ENCODE results near the gene ASIC5. TPM values are rescaled to one million over a fixed set of nuclear protein-coding genes. Genes with fewer than 3 reads are reported as not detected.
"Not testable (repeated sequence)": the region's sequence is repeated elsewhere in the genome, so short reads cannot be mapped to it uniquely, and the experiment has no call there.

Gene ASIC5
- total and polyA plus RNA-seq, 3 experiments from 2014 or later, result not detected

GRCh38 chr4:155807021-155807420, 59.1 kb downstream of the ASIC5 start:
- H3K4me3 Mint-ChIP-seq, result no peak overlapping the region
- ChIA-PET POLR2A (no interaction called here), CTCF (no interaction called here)
- no peak for DNase-seq
- no peaks in the 10 kb centered on the region for H3K36me3 ChIP-seq (ENCODE audit: insufficient read depth, low read length)
- no peaks in the 10 kb centered on the region for H3K36me3 Mint-ChIP-seq
- no peaks in the 10 kb centered on the region for H3K9me3 ChIP-seq (ENCODE audit: low read length)
- no peak overlapping the region for H3K4me3 ChIP-seq (ENCODE audit: low read length)
- no peak overlapping the region for H3K27ac ChIP-seq (ENCODE audit: low read depth, low read length)
- H3K4me1 ChIP-seq (ENCODE audit: insufficient read depth, low read length), result no peaks in the 10 kb centered on the region
- no peaks in the 10 kb centered on the region for H3K4me1 Mint-ChIP-seq
- H3K9me3 Mint-ChIP-seq, result no peaks in the 10 kb centered on the region
- H3K27ac Mint-ChIP-seq, result no peak overlapping the region
- no peaks in the 10 kb centered on the region for H3K27me3 ChIP-seq (ENCODE audit: insufficient read depth, low read length, poor library complexity, severe bottlenecking)
- peaks cover 0 to 2% of the 10 kb centered on the region in 2 donors for H3K27me3 Mint-ChIP-seq

- no peak overlapping the region for H3K27ac Mint-ChIP-seq
- H3K9me3 ChIP-seq (ENCODE audit: low read length), result no peaks in the 10 kb centered on the region
- H3K27me3 Mint-ChIP-seq, result peaks cover 0 to 2% of the 10 kb centered on the region in 2 donors
- no peaks in the 10 kb centered on the region for H3K36me3 Mint-ChIP-seq
- H3K4me1 ChIP-seq (ENCODE audit: insufficient read depth, low read length), result no peaks in the 10 kb centered on the region
- H3K4me3 ChIP-seq (ENCODE audit: low read length), result no peak overlapping the region
- no peak for DNase-seq
- H3K4me1 Mint-ChIP-seq, result no peaks in the 10 kb centered on the region
- no peaks in the 10 kb centered on the region for H3K27me3 ChIP-seq (ENCODE audit: insufficient read depth, low read length, poor library complexity, severe bottlenecking)
- H3K36me3 ChIP-seq (ENCODE audit: insufficient read depth, low read length), result no peaks in the 10 kb centered on the region
- H3K4me3 Mint-ChIP-seq, result no peak overlapping the region
- no peak overlapping the region for H3K27ac ChIP-seq (ENCODE audit: low read depth, low read length)
- POLR2A ChIA-PET, result no interaction called here
- CTCF ChIA-PET, result no interaction called here
- H3K9me3 Mint-ChIP-seq, result no peaks in the 10 kb centered on the region
Observed at GRCh38 chr4:155805016-155805415, 61.1 kb downstream of the ASIC5 start.

GRCh38 chr4:155802190-155802959, 63.7 kb downstream of the ASIC5 start:
- ChIA-PET POLR2A (no interaction called here), CTCF (no interaction called here)
- no peaks in the 10 kb centered on the region for H3K9me3 Mint-ChIP-seq
- no peak overlapping the region for H3K4me3 Mint-ChIP-seq
- Histone ChIP-seq H3K36me3 (ENCODE audit: insufficient read depth, low read length) (no peaks in the 10 kb centered on the region), H3K9me3 (ENCODE audit: low read length) (no peaks in the 10 kb centered on the region), H3K27me3 (ENCODE audit: insufficient read depth, low read length, poor library complexity, severe bottlenecking) (no peaks in the 10 kb centered on the region), H3K4me3 (ENCODE audit: low read length) (no peak overlapping the region), H3K4me1 (ENCODE audit: insufficient read depth, low read length) (no peaks in the 10 kb centered on the region), H3K27ac (ENCODE audit: low read depth, low read length) (no peak overlapping the region)
- H3K27me3 Mint-ChIP-seq, result peaks cover 0 to 2% of the 10 kb centered on the region in 2 donors
- no peak for DNase-seq
- no peaks in the 10 kb centered on the region for H3K4me1 Mint-ChIP-seq
- H3K36me3 Mint-ChIP-seq, result no peaks in the 10 kb centered on the region
- no peak overlapping the region for H3K27ac Mint-ChIP-seq

- Histone ChIP-seq H3K9me3 (ENCODE audit: low read length) (no peaks in the 10 kb centered on the region), H3K36me3 (ENCODE audit: insufficient read depth, low read length) (no peaks in the 10 kb centered on the region), H3K27me3 (ENCODE audit: insufficient read depth, low read length, poor library complexity, severe bottlenecking) (no peaks in the 10 kb centered on the region), H3K4me3 (ENCODE audit: low read length) (no peak overlapping the region), H3K27ac (ENCODE audit: low read depth, low read length) (no peak overlapping the region), H3K4me1 (ENCODE audit: insufficient read depth, low read length) (no peaks in the 10 kb centered on the region)
- POLR2A ChIA-PET, result no interaction called here
- H3K4me3 Mint-ChIP-seq, result no peak overlapping the region
- CTCF ChIA-PET, result no interaction called here
- no peaks in the 10 kb centered on the region for H3K9me3 Mint-ChIP-seq
- H3K27ac Mint-ChIP-seq, result no peak overlapping the region
- H3K4me1 Mint-ChIP-seq, result no peaks in the 10 kb centered on the region
- H3K27me3 Mint-ChIP-seq, result peaks cover 0 to 2% of the 10 kb centered on the region in 2 donors
- DNase-seq, result no peak
- no peaks in the 10 kb centered on the region for H3K36me3 Mint-ChIP-seq
Observed at GRCh38 chr4:155800685-155801343, 65.3 kb downstream of the ASIC5 start.

- Mint-ChIP-seq H3K27ac (no peak overlapping the region), H3K27me3 (no peaks in the 10 kb centered on the region), H3K9me3 (no peaks in the 10 kb centered on the region), H3K36me3 (no peaks in the 10 kb centered on the region), H3K4me3 (no peak overlapping the region), H3K4me1 (no peaks in the 10 kb centered on the region)
- H3K27me3 ChIP-seq (ENCODE audit: insufficient read depth, low read length, poor library complexity, severe bottlenecking), result no peaks in the 10 kb centered on the region
- no peaks in the 10 kb centered on the region for H3K9me3 ChIP-seq (ENCODE audit: low read length)
- no peaks in the 10 kb centered on the region for H3K4me1 ChIP-seq (ENCODE audit: insufficient read depth, low read length)
- CTCF ChIA-PET, result no interaction called here
- no peaks in the 10 kb centered on the region for H3K36me3 ChIP-seq (ENCODE audit: insufficient read depth, low read length)
- H3K4me3 ChIP-seq (ENCODE audit: low read length), result no peak overlapping the region
- POLR2A ChIA-PET, result no interaction called here
- no peak for DNase-seq
- H3K27ac ChIP-seq (ENCODE audit: low read depth, low read length), result no peak overlapping the region
Observed at GRCh38 chr4:155799794-155800123, 66.3 kb downstream of the ASIC5 start.

GRCh38 chr4:155799116-155799793, 66.8 kb downstream of the ASIC5 start:
- Mint-ChIP-seq H3K4me1 (no peaks in the 10 kb centered on the region), H3K9me3 (no peaks in the 10 kb centered on the region), H3K4me3 (no peak overlapping the region), H3K27me3 (no peaks in the 10 kb centered on the region), H3K27ac (no peak overlapping the region), H3K36me3 (no peaks in the 10 kb centered on the region)
- H3K27ac ChIP-seq (ENCODE audit: low read depth, low read length), result no peak overlapping the region
- DNase-seq, result no peak
- no peaks in the 10 kb centered on the region for H3K36me3 ChIP-seq (ENCODE audit: insufficient read depth, low read length)
- no peaks in the 10 kb centered on the region for H3K4me1 ChIP-seq (ENCODE audit: insufficient read depth, low read length)
- ChIA-PET POLR2A (no interaction called here), CTCF (no interaction called here)
- H3K27me3 ChIP-seq (ENCODE audit: insufficient read depth, low read length, poor library complexity, severe bottlenecking), result no peaks in the 10 kb centered on the region
- no peak overlapping the region for H3K4me3 ChIP-seq (ENCODE audit: low read length)
- H3K9me3 ChIP-seq (ENCODE audit: low read length), result no peaks in the 10 kb centered on the region

- H3K4me1 Mint-ChIP-seq; H3K36me3 Mint-ChIP-seq; POLR2A ChIA-PET; H3K27ac ChIP-seq (ENCODE audit: low read depth, low read length); DNase-seq; H3K9me3 Mint-ChIP-seq; H3K27ac Mint-ChIP-seq; H3K9me3 ChIP-seq (ENCODE audit: low read length); CTCF ChIA-PET; H3K27me3 Mint-ChIP-seq; H3K36me3 ChIP-seq (ENCODE audit: insufficient read depth, low read length); H3K27me3 ChIP-seq (ENCODE audit: insufficient read depth, low read length, poor library complexity, severe bottlenecking); H3K4me1 ChIP-seq (ENCODE audit: insufficient read depth, low read length); H3K4me3 ChIP-seq (ENCODE audit: low read length); H3K4me3 Mint-ChIP-seq: not testable (repeated sequence)
Observed at GRCh38 chr4:155797581-155797980, 68.5 kb downstream of the ASIC5 start.

GRCh38 chr4:155795991-155796390, 70.1 kb downstream of the ASIC5 start:
- DNase-seq, result no peak
- H3K4me3 Mint-ChIP-seq, result no peak overlapping the region
- H3K9me3 Mint-ChIP-seq, result no peaks in the 10 kb centered on the region
- no peak overlapping the region for H3K27ac ChIP-seq (ENCODE audit: low read depth, low read length)
- ChIA-PET POLR2A (no interaction called here), CTCF (no interaction called here)
- H3K4me3 ChIP-seq (ENCODE audit: low read length), result no peak overlapping the region
- no peaks in the 10 kb centered on the region for H3K36me3 ChIP-seq (ENCODE audit: insufficient read depth, low read length)
- no peak overlapping the region for H3K27ac Mint-ChIP-seq
- H3K27me3 ChIP-seq (ENCODE audit: insufficient read depth, low read length, poor library complexity, severe bottlenecking), result no peaks in the 10 kb centered on the region
- H3K36me3 Mint-ChIP-seq, result no peaks in the 10 kb centered on the region
- H3K9me3 ChIP-seq (ENCODE audit: low read length), result no peaks in the 10 kb centered on the region
- no peaks in the 10 kb centered on the region for H3K4me1 ChIP-seq (ENCODE audit: insufficient read depth, low read length)
- H3K27me3 Mint-ChIP-seq, result no peaks in the 10 kb centered on the region
- H3K4me1 Mint-ChIP-seq, result no peaks in the 10 kb centered on the region

Data from CD8-positive, alpha-beta memory T cell (primary cell).